Sigmoid colon (tissue), 4 donors: ENCODE measurements around the gene LCOR.

Experiments used
- EP300 ChIP-seq, 4 donors: sonication (generic); formaldehyde crosslinking; IDR thresholded peaks; one replicate each; pipeline ENCODE4 v1.6.1; 2017; ENCODE audit warnings: antibody characterized with exemption in 4 of 4
- POLR2A ChIP-seq, 2 donors: fragments of 450-650 bp; IDR thresholded peaks; one replicate each; pipeline ENCODE4 v1.6.1; 2016; ENCODE audit warnings: antibody characterized with exemption in 2 of 2, mild to moderate bottlenecking in 2 of 2, moderate library complexity in 2 of 2
- POLR2AphosphoS5 ChIP-seq, 4 donors: sonication (generic); formaldehyde crosslinking; IDR thresholded peaks; one replicate each; pipeline ENCODE4 v1.6.1; 2017; ENCODE audit warnings: antibody characterized with exemption in 4 of 4
- TF ChIP-seq, protein P1 (sequence below), 4 experiments: fragments of 450-650 bp in 3 of 4; fragments of 200-600 bp in 1 of 4; IDR thresholded peaks; one replicate each; pipeline ENCODE4 v1.5.1; 2016 to 2019; ENCODE audit warnings: antibody characterized with exemption in 4 of 4, mild to moderate bottlenecking in 3 of 4, moderate library complexity in 2 of 4

DNA sequence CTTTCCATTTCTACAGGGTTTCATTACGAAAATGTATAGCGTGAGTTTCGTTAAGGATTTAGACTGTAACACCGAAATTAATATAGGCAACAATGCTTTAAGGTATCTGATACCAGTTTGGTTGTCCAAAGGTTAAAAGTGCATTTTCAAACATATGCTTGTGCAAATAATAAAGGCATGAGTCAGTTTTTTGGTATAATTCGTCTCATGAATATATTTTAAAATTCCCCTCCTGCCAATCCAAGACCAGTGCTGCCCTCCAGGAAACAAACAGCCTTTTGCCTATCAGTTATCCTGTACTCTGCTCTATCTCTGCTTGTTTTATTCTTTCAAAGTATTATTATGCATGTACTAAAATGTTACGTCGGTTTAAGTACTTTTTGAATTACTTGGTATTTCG is 2.0 kb downstream of the LCOR start:
- TF ChIP-seq POLR2A (IDR thresholded peaks at IDR 0.05) (no peak), POLR2AphosphoS5 (IDR thresholded peaks at IDR 0.05) (no peak), EP300 (IDR thresholded peaks at IDR 0.05) (no peak)
- TF ChIP-seq, protein P1, sequence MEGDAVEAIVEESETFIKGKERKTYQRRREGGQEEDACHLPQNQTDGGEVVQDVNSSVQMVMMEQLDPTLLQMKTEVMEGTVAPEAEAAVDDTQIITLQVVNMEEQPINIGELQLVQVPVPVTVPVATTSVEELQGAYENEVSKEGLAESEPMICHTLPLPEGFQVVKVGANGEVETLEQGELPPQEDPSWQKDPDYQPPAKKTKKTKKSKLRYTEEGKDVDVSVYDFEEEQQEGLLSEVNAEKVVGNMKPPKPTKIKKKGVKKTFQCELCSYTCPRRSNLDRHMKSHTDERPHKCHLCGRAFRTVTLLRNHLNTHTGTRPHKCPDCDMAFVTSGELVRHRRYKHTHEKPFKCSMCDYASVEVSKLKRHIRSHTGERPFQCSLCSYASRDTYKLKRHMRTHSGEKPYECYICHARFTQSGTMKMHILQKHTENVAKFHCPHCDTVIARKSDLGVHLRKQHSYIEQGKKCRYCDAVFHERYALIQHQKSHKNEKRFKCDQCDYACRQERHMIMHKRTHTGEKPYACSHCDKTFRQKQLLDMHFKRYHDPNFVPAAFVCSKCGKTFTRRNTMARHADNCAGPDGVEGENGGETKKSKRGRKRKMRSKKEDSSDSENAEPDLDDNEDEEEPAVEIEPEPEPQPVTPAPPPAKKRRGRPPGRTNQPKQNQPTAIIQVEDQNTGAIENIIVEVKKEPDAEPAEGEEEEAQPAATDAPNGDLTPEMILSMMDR (IDR thresholded peaks at IDR 0.05), result no peak
